Testis (tissue), 3 donors: ENCODE measurements around the gene CCM2. TPM values are rescaled to one million over a fixed set of nuclear protein-coding genes. Genes with fewer than 3 reads are reported as not detected.

ENCODE experiments used
- DNase-seq: peaks from one replicate; pipeline ENCODE4 v3.0.0-alpha.2; 2019
- H3K27ac ChIP-seq, 2 donors: fragments of 200-600 bp; sonication (generic); one replicate each; pipeline ENCODE4 v1.5.1; 2019
- H3K27me3 ChIP-seq: fragments of 200-600 bp; sonication (generic); one replicate; pipeline ENCODE4 v1.5.1; 2019
- H3K36me3 ChIP-seq: fragments of 200-600 bp; sonication (generic); one replicate; pipeline ENCODE4 v1.5.1; 2017; ENCODE audit warnings: low read depth; ENCODE audit errors: missing control alignments
- H3K4me1 ChIP-seq: fragments of 200-600 bp; sonication (generic); one replicate; pipeline ENCODE4 v1.5.1; 2019
- H3K4me3 ChIP-seq, 2 donors: fragments of 200-600 bp; sonication (generic); one replicate each; pipeline ENCODE4 v1.5.1; 2017 to 2019
- H3K9me3 ChIP-seq: fragments of 200-600 bp; sonication (generic); one replicate; pipeline ENCODE4 v1.5.1; 2017
- POLR2A ChIP-seq: fragments of 450-650 bp; IDR thresholded peaks from one replicate; pipeline ENCODE4 v1.6.1; 2017; ENCODE audit warnings: antibody characterized with exemption, mild to moderate bottlenecking, moderate library complexity
- WGBS, 2 donors: methylation state at CpG; one replicate each; pipeline ENCODE4 v1.1.5; 2018; 5-methylcytosine and 5-hydroxymethylcytosine counted together
- intact Hi-C: fragments of 100-400 bp; cut with DNase I; formaldehyde crosslinking; loops from one replicate; pipeline ENCODE4 v1.15.1; 2023; ENCODE audit warnings: low total_unique reads
- polyA plus RNA-seq: library from polyadenylated mRNA; stranded (reverse); fragments of 350-450 nt; fragmentation: Illumina TruSeq; extraction: RNeasy Lipid Tissue Mini Kit (QIAGEN cat#74804); gene quantifications from one replicate; pipeline ENCODE4 v1.2.3, GENCODE V29; 2014; ENCODE audit warnings: low read depth, low replicate concordance; ENCODE audit not compliant: insufficient read depth
- total RNA-seq, 2 donors: library from RNA; depleted of rRNA; stranded (reverse); fragments of >200 nt; gene quantifications; one replicate each; pipeline ENCODE4 v1.2.3, GENCODE V29; 2016
- TF ChIP-seq, protein P1 (sequence below), 3 experiments: fragments of 450-650 bp in 2 of 3; fragments of 200-600 bp in 1 of 3; sonication (generic) in 1 of 3; IDR thresholded peaks; one replicate each; pipeline ENCODE4 v1.5.1; 2016 to 2019; ENCODE audit warnings: antibody characterized with exemption in 3 of 3, mild to moderate bottlenecking in 2 of 3, moderate library complexity in 1 of 3

CCM2 gene
- total and polyA plus RNA-seq, 3 donors from 2014 or later: 57.6 to 95.1 (median 85.4) TPM

DNA sequence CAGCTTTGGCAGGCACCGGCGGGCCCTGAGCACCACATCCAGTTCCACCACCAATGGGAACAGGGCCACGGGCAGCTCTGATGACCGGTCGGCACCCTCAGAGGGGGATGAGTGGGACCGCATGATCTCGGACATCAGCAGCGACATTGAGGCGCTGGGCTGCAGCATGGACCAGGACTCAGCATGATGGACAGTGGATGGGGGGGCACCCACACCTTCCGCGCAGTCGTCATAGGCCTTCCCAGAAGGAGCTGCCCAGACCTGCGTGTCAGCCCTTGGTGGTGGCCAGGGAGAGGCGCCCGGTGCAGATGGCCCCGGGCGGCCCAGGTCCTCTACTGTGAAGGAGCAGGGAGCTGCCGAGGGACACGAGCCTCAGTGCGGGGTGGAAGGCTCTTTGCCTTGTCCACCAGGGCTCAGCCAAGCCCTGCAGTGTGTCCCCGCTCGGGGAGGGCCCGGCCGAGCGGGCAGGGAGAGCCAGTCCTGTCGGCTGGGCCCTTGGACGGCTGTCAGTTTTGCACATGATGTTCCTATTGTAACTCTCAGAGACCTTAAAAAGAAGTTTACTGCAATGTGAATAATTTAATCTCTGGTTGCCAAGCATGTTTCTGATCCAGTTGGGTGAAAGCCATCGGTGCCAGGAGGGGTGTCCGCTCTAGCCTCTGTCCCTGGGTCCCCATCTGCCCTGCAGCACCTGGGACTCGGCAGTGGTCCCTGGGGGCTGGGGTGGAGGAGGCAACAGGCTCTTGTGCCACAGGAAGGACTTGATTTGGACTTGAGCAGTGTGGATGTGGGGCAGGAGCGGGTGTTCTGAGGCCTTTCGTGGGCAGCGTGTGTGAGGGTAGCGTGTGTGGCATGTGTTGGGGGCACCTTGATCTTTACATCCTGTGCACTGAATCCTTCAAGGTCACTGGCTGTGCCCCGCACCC, 76.1 kb downstream of the CCM2 start:
- no peaks in the 10 kb centered on the region for H3K36me3 ChIP-seq
- WGBS, 2 donors: 84 to 88% methylated on average over 32 to 35 of the region's 35 CpGs
- TF ChIP-seq, protein P1, sequence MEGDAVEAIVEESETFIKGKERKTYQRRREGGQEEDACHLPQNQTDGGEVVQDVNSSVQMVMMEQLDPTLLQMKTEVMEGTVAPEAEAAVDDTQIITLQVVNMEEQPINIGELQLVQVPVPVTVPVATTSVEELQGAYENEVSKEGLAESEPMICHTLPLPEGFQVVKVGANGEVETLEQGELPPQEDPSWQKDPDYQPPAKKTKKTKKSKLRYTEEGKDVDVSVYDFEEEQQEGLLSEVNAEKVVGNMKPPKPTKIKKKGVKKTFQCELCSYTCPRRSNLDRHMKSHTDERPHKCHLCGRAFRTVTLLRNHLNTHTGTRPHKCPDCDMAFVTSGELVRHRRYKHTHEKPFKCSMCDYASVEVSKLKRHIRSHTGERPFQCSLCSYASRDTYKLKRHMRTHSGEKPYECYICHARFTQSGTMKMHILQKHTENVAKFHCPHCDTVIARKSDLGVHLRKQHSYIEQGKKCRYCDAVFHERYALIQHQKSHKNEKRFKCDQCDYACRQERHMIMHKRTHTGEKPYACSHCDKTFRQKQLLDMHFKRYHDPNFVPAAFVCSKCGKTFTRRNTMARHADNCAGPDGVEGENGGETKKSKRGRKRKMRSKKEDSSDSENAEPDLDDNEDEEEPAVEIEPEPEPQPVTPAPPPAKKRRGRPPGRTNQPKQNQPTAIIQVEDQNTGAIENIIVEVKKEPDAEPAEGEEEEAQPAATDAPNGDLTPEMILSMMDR (IDR thresholded peaks at IDR 0.05): no peak
- no peak for TF ChIP-seq POLR2A
- no peak for DNase-seq
- no peak overlapping the region for H3K27ac ChIP-seq
- peaks cover 4% of the 10 kb centered on the region for H3K4me1 ChIP-seq
- intact Hi-C loops: no loop called here
- H3K27me3 ChIP-seq: no peaks in the 10 kb centered on the region
- H3K4me3 ChIP-seq: no peak overlapping the region
- H3K9me3 ChIP-seq: no peaks in the 10 kb centered on the region

DNA sequence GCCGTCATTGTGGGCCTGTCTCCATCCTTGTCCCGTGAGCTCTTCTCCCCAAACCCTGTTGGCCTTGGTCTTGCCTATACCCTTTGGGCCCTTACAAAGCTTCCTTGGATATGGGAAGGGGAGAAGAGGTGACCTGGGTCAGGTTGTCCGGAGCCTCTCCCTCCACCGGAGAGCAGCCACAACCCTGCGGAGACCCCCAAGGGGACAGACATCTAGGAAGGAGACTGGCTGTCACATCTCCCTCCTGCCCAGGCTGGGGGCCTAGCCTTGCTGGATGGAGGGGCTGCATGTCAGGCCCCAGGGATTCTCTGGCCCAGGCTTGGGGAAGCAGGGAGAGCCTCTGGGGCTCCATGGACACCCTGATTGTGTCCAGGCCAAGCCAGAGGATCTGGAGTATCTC, 76.9 kb downstream of the CCM2 start:
- DNase-seq: no peak
- Histone ChIP-seq H3K9me3 (no peaks in the 10 kb centered on the region), H3K4me1 (peaks cover 7% of the 10 kb centered on the region), H3K36me3 (no peaks in the 10 kb centered on the region), H3K27ac (no peak overlapping the region), H3K27me3 (no peaks in the 10 kb centered on the region), H3K4me3 (no peak overlapping the region)
- intact Hi-C loops: no loop called here
- TF ChIP-seq, protein P1 (IDR thresholded peaks at IDR 0.05): no peak
- WGBS, 2 donors: 87 to 100% methylated on average over 1 to 5 of the region's 5 CpGs

DNA sequence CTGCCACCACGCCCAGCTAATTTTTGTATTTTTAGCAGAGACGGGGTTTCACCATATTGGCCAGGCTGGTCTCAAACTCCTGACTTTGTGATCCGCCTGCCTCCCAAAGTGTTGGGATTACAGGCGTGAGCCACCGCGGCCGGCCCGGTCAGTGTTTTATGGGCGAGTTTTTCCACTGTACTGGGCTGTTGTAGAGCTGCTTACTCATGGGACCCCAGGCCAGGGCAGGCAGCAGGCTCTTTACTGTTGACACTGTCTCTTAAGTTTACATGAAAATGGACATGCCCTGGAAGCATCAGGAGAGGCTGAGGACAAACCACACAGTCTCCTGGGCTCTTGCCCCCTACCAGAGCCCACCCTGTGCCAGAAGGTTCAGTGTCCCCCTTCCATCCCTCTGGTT, 77.6 kb downstream of the CCM2 start:
- H3K27ac ChIP-seq: no peak overlapping the region
- no peaks in the 10 kb centered on the region for H3K36me3 ChIP-seq
- no peak overlapping the region for H3K4me3 ChIP-seq
- no peaks in the 10 kb centered on the region for H3K9me3 ChIP-seq
- 86 to 87% methylated on average over 9 of the region's 9 CpGs for WGBS, 2 donors
- H3K27me3 ChIP-seq: no peaks in the 10 kb centered on the region
- H3K4me1 ChIP-seq: peaks cover 14% of the 10 kb centered on the region
- TF ChIP-seq, protein P1 (IDR thresholded peaks at IDR 0.05): no peak
- no peak for TF ChIP-seq POLR2A
- no peak for DNase-seq
- intact Hi-C loops: no loop called here

DNA sequence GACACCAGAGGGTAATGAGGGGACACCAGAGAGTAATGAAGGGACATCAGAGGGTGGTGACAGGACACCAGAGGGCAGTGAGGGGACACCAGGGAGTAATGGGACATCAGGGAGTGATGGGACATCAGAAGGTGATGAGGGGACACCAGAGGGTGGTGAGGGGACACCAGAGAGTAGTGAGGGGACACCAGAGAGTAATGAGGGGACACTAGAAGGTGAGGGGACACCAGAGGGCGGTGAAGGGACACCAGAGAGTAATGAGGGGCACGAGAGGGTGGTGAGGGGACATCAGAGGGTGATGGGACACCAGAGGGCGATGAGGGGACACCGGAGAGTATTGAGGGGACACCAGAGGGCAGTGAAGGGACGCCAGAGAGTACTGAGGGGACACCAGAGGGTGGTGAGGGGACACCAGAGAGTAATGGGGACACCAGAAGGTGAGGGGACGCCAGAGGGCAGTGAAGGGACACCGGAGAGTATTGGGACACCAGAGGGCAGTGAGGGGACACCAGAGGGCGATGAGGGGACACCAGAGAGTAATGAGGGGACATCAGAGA, 78.2 kb downstream of the CCM2 start:
- peaks cover 17% of the 10 kb centered on the region for H3K4me1 ChIP-seq
- WGBS, 2 donors: 72 to 85% methylated on average over 8 of the region's 8 CpGs
- intact Hi-C loops: no loop called here
- H3K9me3 ChIP-seq: no peaks in the 10 kb centered on the region
- no peaks in the 10 kb centered on the region for H3K27me3 ChIP-seq
- no peaks in the 10 kb centered on the region for H3K36me3 ChIP-seq
- H3K4me3 ChIP-seq: no peak overlapping the region
- TF ChIP-seq, protein P1 (IDR thresholded peaks at IDR 0.05): no peak
- no peak for TF ChIP-seq POLR2A
- no peak for DNase-seq
- no peak overlapping the region for H3K27ac ChIP-seq
